Left lobe of liver (tissue), 2 donors: ENCODE measurements around the gene SHBG. TPM values are rescaled to one million over a fixed set of nuclear protein-coding genes. Genes with fewer than 3 reads are reported as not detected.
"Not testable (repeated sequence)": the region's sequence is repeated elsewhere in the genome, so short reads cannot be mapped to it uniquely, and the experiment has no call there.

Experiments
- ATAC-seq: fragments of 200-7000 bp; cut with Tn5 transposase; one replicate; pipeline ENCODE4 v1.9.1; 2020; ENCODE audit warnings: mild to moderate bottlenecking, moderate library complexity
- DNase-seq: peaks from one replicate; pipeline ENCODE4 v3.0.0-alpha.2; 2020; ENCODE audit warnings: low spot score
- total RNA-seq: library from RNA; stranded (reverse); gene quantifications from one replicate; pipeline ENCODE4 v1.2.1, GENCODE V29; 2021
- donor health status: DM: no; HTN: no; CAD: no; lungs with moderate emphysema.
- donor health status: DM: no; HTN: yes; CAD: no.

The SHBG gene
- total RNA-seq = 4.6 TPM

GRCh38 chr17:7629939-7630571 is at the start of gene SHBG:
SHBG (plus strand) TSS chr17:7630135; CDS start chr17:7630173, 38 bp downstream.
- no peak for ATAC-seq
- DNase-seq = no peak

GRCh38 chr17:7580604-7581575 is 49.0 kb upstream of the SHBG start:
- ATAC-seq = no peak
- no peak for DNase-seq

GRCh38 chr17:7582396-7583252 is 47.3 kb upstream of the SHBG start:
- DNase-seq (no peak), ATAC-seq (no peak)

- DNase-seq (peak; percentile 98), ATAC-seq (peak; percentile 79)
These were observed 46.5 kb upstream of the SHBG start, which contains the start of gene MPDU1 for GRCh38 chr17:7583253-7584109. MPDU1 (plus strand) TSS chr17:7583852; CDS start chr17:7583863, 11 bp downstream.

- peak; percentile 7 for ATAC-seq
- DNase-seq = no peak
These were observed 43.1 kb upstream of the SHBG start for GRCh38 chr17:7586673-7587419.

GRCh38 chr17:7587420-7588151 is 42.3 kb upstream of the SHBG start:
- DNase-seq (no peak), ATAC-seq (no peak)

GRCh38 chr17:7588553-7589203 is 41.3 kb upstream of the SHBG start:
- no peak for ATAC-seq

GRCh38 chr17:7589204-7589868 is 40.6 kb upstream of the SHBG start:
- ATAC-seq = peak; percentile 79
- DNase-seq = peak; percentile 68

More at GRCh38 chr17:7588553-7589203, 41.3 kb upstream of the SHBG start:
- no peak for DNase-seq

GRCh38 chr17:7589891-7590691 is 39.8 kb upstream of the SHBG start, which contains the start of gene SOX15:
SOX15 (minus strand) TSS chr17:7590094; CDS start chr17:7589676, 418 bp downstream.
- peak; percentile 5 for ATAC-seq
- no peak for DNase-seq

- no peak for DNase-seq
- no peak for ATAC-seq
These were observed 39.2 kb upstream of the SHBG start for GRCh38 chr17:7590743-7591142.

- ATAC-seq (no peak), DNase-seq (no peak)
These were observed 38.3 kb upstream of the SHBG start for GRCh38 chr17:7591596-7591995.

- DNase-seq (no peak), ATAC-seq (no peak)
These were observed 37.4 kb upstream of the SHBG start for GRCh38 chr17:7592422-7593021.

- no peak for ATAC-seq
These were observed 36.6 kb upstream of the SHBG start for GRCh38 chr17:7593296-7593695.

GRCh38 chr17:7597561-7597960 is 32.4 kb upstream of the SHBG start:
- ATAC-seq, DNase-seq: not testable (repeated sequence)

More at GRCh38 chr17:7593296-7593695, 36.6 kb upstream of the SHBG start:
- no peak for DNase-seq

GRCh38 chr17:7606280-7606679 is 23.7 kb upstream of the SHBG start:
- no peak for DNase-seq

GRCh38 chr17:7610641-7611040 is 19.3 kb upstream of the SHBG start:
- ATAC-seq (no peak), DNase-seq (no peak)

More at GRCh38 chr17:7606280-7606679, 23.7 kb upstream of the SHBG start:
- ATAC-seq = no peak
